Measurements from ENCODE around the gene CBX2.

Gene CBX2

DNA sequence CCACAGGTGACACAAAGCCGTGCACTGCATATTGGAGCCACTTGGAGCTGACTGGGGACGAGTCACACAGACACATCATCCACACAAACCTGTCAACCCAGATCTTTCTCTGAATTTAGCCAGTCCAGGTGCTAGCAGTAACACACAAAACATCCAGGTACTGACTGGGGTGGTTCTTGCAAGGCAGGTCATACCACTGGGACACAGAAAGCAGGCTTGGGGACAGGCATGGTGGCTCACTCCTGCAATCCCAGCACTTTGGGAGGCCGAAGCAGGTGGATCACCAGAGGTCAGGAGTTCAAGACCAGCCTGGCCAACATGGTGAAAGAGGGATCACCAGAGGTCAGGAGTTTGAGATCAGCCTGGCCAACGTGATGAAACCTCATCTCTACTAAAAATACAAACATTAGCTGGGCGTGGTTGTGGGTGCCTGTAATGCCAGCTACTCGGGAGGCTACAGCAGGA, 32.3 kb upstream of the CBX2 start:
- TF ChIP-seq, protein P1, sequence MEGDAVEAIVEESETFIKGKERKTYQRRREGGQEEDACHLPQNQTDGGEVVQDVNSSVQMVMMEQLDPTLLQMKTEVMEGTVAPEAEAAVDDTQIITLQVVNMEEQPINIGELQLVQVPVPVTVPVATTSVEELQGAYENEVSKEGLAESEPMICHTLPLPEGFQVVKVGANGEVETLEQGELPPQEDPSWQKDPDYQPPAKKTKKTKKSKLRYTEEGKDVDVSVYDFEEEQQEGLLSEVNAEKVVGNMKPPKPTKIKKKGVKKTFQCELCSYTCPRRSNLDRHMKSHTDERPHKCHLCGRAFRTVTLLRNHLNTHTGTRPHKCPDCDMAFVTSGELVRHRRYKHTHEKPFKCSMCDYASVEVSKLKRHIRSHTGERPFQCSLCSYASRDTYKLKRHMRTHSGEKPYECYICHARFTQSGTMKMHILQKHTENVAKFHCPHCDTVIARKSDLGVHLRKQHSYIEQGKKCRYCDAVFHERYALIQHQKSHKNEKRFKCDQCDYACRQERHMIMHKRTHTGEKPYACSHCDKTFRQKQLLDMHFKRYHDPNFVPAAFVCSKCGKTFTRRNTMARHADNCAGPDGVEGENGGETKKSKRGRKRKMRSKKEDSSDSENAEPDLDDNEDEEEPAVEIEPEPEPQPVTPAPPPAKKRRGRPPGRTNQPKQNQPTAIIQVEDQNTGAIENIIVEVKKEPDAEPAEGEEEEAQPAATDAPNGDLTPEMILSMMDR (conservative IDR thresholded peaks at IDR 0.05; ENCODE audit: low read depth, low read length): no peak
- Histone ChIP-seq H3K27ac (no peak overlapping the region), H3K4me3 (IDR thresholded peaks at IDR 0.05; ENCODE audit: insufficient read depth, low read depth, low read length) (no peak overlapping the region), H3K4me2 (peak overlapping the region; percentile 53; the same call in 1 of the 2 replicates), H3K4me1 (ENCODE audit: low read depth, poor library complexity, severe bottlenecking) (peaks cover 15% of the 10 kb centered on the region), H2AFZ (ENCODE audit: low read depth) (no peak overlapping the region), H3K79me2 (ENCODE audit: insufficient read depth, low read depth) (no peaks in the 10 kb centered on the region), H4K20me1 (ENCODE audit: insufficient read depth) (no peaks in the 10 kb centered on the region), H3K27me3 (ENCODE audit: insufficient read depth, low read depth) (peaks cover 52% of the 10 kb centered on the region), H3K9ac (no peak overlapping the region), H3K36me3 (ENCODE audit: insufficient read depth) (no peaks in the 10 kb centered on the region)

DNA sequence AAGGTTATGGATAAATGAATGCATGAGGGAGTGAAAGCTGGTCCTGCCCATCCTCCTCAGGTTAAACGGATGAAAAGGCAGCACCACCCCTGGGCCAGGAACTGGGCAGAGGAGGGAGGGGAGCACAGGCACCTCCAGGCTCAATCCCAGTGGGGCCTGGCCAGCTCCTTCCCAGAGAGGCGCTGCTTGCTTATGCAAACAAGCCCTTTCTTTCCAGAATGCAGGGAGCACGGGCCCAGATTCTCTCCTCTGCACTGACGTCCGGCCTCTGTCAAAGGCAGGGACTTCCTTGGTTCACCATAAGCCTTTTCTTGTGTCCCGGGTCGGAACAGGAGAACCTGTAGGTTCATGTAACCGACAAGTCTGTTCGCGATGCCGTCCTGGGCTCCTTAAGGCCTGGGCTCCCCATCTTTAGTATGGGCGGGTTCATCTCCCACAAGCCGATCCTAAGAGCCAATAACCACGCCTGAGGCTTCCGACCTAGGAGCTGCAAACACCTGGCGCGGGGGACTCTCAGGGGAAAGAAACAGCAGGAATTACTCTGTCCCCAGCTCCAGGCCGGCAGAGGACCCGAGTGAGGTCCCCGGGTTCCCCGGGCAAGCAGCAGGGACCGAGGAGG, 30.9 kb upstream of the CBX2 start:
- Histone ChIP-seq H4K20me1 (ENCODE audit: insufficient read depth) (no peaks in the 10 kb centered on the region), H3K36me3 (ENCODE audit: insufficient read depth) (no peaks in the 10 kb centered on the region), H3K27me3 (ENCODE audit: insufficient read depth, low read depth) (peaks cover 60% of the 10 kb centered on the region), H3K4me1 (ENCODE audit: low read depth, poor library complexity, severe bottlenecking) (peaks cover 16% of the 10 kb centered on the region), H2AFZ (ENCODE audit: low read depth) (peak overlapping the region; percentile 52; the same call in 1 of the 2 replicates), H3K4me2 (no peak overlapping the region; the same call in 1 of the 2 replicates), H3K4me3 (IDR thresholded peaks at IDR 0.05; ENCODE audit: insufficient read depth, low read depth, low read length) (no peak overlapping the region), H3K79me2 (ENCODE audit: insufficient read depth, low read depth) (no peaks in the 10 kb centered on the region), H3K27ac (no peak overlapping the region), H3K9ac (no peak overlapping the region)
- TF ChIP-seq, protein P1 (conservative IDR thresholded peaks at IDR 0.05; ENCODE audit: low read depth, low read length): no peak

DNA sequence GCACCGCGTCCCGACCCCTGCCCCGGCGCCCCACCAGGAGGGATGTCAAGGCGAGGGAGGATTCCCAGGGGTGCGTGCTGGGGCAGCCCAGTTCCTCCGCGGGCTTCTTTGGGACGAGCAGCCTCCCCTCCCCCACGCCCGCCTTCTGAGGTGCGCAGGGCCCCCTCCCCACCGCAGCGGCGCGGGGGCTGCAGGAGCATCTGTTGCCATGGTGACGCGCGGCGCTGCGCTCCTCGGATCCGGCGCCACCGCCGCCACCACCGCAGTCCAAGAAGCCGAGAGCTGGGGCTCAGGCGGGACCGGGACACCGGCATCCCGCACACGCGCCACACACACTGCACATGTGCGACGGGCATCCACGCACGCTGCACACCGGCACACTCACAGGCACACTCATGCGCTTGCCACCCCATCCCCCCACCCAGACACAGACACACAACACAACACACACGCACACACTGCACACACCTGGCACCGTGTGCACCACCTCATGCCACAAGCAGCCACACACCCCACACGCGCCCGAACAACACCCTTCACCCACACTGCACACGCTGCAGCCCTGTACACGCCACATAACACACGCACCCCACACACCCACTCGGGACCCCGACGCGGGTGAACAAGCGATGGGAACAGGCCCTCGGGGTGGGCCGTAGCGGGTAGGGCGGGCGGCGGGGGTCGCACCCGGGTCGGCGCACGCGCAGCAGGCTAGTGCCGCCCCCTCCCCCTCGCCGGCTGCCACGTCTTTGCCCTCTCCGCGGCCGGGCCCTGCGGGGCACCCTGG, 30.2 kb upstream of the CBX2 start:
- H2AFZ ChIP-seq (ENCODE audit: low read depth): no peak overlapping the region
- H3K4me2 ChIP-seq: no peak overlapping the region
- H3K27ac ChIP-seq: no peak overlapping the region
- H3K36me3 ChIP-seq (ENCODE audit: insufficient read depth): no peaks in the 10 kb centered on the region
- no peak overlapping the region for H3K9ac ChIP-seq
- peaks cover 16% of the 10 kb centered on the region for H3K4me1 ChIP-seq (ENCODE audit: low read depth, poor library complexity, severe bottlenecking)
- no peaks in the 10 kb centered on the region for H4K20me1 ChIP-seq (ENCODE audit: insufficient read depth)
- no peak overlapping the region for H3K4me3 ChIP-seq (IDR thresholded peaks at IDR 0.05; ENCODE audit: insufficient read depth, low read depth, low read length)
- no peaks in the 10 kb centered on the region for H3K79me2 ChIP-seq (ENCODE audit: insufficient read depth, low read depth)
- TF ChIP-seq, protein P1 (conservative IDR thresholded peaks at IDR 0.05; ENCODE audit: low read depth, low read length): no peak
- H3K27me3 ChIP-seq (ENCODE audit: insufficient read depth, low read depth): peaks cover 61% of the 10 kb centered on the region

GRCh38 chr17:79748295-79749099, 29.5 kb upstream of the CBX2 start:
- Histone ChIP-seq H3K4me1 (ENCODE audit: low read depth, poor library complexity, severe bottlenecking) (peaks cover 16% of the 10 kb centered on the region), H3K27ac (no peak overlapping the region), H3K4me3 (IDR thresholded peaks at IDR 0.05; ENCODE audit: insufficient read depth, low read depth, low read length) (no peak overlapping the region), H3K36me3 (ENCODE audit: insufficient read depth) (no peaks in the 10 kb centered on the region), H3K9ac (no peak overlapping the region), H2AFZ (ENCODE audit: low read depth) (no peak overlapping the region), H3K4me2 (no peak overlapping the region), H4K20me1 (ENCODE audit: insufficient read depth) (no peaks in the 10 kb centered on the region), H3K27me3 (ENCODE audit: insufficient read depth, low read depth) (peaks cover 61% of the 10 kb centered on the region), H3K79me2 (ENCODE audit: insufficient read depth, low read depth) (no peaks in the 10 kb centered on the region)
- TF ChIP-seq, protein P1 (conservative IDR thresholded peaks at IDR 0.05; ENCODE audit: low read depth, low read length): no peak
